ENCODE data around the gene TMEM164. TPM values are rescaled to one million over a fixed set of nuclear protein-coding genes. Genes with fewer than 3 reads are reported as not detected.

TMEM164 gene
- total and polyA plus RNA-seq, 10 of the 15 experiments (the other 5 are each of a cell fraction or from before 2014, with no cell fraction given), result 0.61 to 18.3 (median 7.0) TPM

- TF ChIP-seq PBX3 (IDR thresholded peaks at IDR 0.05; ENCODE audit: insufficient replicate concordance, low read depth, low read length) (no peak), LARP7 (IDR thresholded peaks at IDR 0.05) (no peak)
Measured at GRCh38 chrX:109959356-109959871, 43.5 kb upstream of the TMEM164 start (continued).

- Histone ChIP-seq H3K79me2 (ENCODE audit: control insufficient read depth, insufficient read depth, low read length) (no peaks in the 10 kb centered on the region), H3K27me3 (replicated peaks in 1 of 2; ENCODE audit: control insufficient read depth in 2 of 2, insufficient read depth in 2 of 2, low read length in 1 of 2) (no peaks in the 10 kb centered on the region), H3K4me1 (ENCODE audit: control insufficient read depth, insufficient read depth, low read length) (no peaks in the 10 kb centered on the region), H3K36me3 (ENCODE audit: control insufficient read depth in 2 of 2, insufficient read depth in 2 of 2, low read length in 1 of 2) (no peaks in the 10 kb centered on the region), H3K27ac (ENCODE audit: control insufficient read depth, insufficient read depth) (no peak overlapping the region), H4K20me1 (ENCODE audit: control insufficient read depth, insufficient read depth) (no peaks in the 10 kb centered on the region), H3K4me3 (no peak overlapping the region), H3K9ac (ENCODE audit: control insufficient read depth, insufficient read depth, low read length) (no peak overlapping the region), H2AFZ (ENCODE audit: control insufficient read depth, low read depth, low read length) (no peak overlapping the region), H3K4me2 (ENCODE audit: control insufficient read depth, insufficient read depth) (no peak overlapping the region), H3K9me3 (replicated peaks; ENCODE audit: control insufficient read depth, insufficient read depth, low read length) (no peaks in the 10 kb centered on the region)
- no peak for TF ChIP-seq RELB (IDR thresholded peaks at IDR 0.05; ENCODE audit: low read depth)
- ChIA-PET POLR2A (interaction anchor here (1.1 kb wide), 1 partner anchor 10 kb away, joined by 3 read pairs; no protein-coding TSS in a partner anchor), RAD21 (ENCODE audit: unreplicated experiment) (no interaction called here), CTCF (interaction anchor here (1.7 kb wide), 1 partner anchor 182 kb away, joined by 5 read pairs; no protein-coding TSS in a partner anchor), SMC1A (ENCODE audit: uncharacterized antibody, unreplicated experiment) (no interaction called here)
- no TSS peak for BruUV-seq (replicated peaks)
- FAIRE-seq, result no peak
- in situ Hi-C loops (cut with MboI) (no loop called here), intact Hi-C loops (cut with micrococcal nuclease; ENCODE audit: unreplicated experiment) (no loop called here)
- no peak for ATAC-seq
- DNase-seq (ENCODE audit: low read depth, low spot score), result no peak
- WGBS (ENCODE audit: insufficient coverage, insufficient replicate concordance, low lambda C conversion rate, missing lambda C conversion rate), result 66% methylated on average over 2 of the region's 2 CpGs
Measured at GRCh38 chrX:109964390-109964789, 38.5 kb upstream of the TMEM164 start.

Measured in GM12878 (cell line).